ENCODE results near the gene UNC5B. TPM values are rescaled to one million over a fixed set of nuclear protein-coding genes. Genes with fewer than 3 reads are reported as not detected.

The UNC5B gene
- total RNA-seq, 1 experiment from 2014 or later: 9.9 TPM

GRCh38 chr10:71312811-71313789 lies 100.7 kb downstream of the UNC5B start:
- peak; percentile 17 for DNase-seq (ENCODE audit: low spot score)
- peaks cover 8% of the 10 kb centered on the region for H3K4me1 ChIP-seq (ENCODE audit: insufficient read depth, low read length, poor library complexity, severe bottlenecking)
- BruUV-seq (replicated peaks): no TSS peak
- H3K27me3 ChIP-seq (replicated peaks; ENCODE audit: insufficient read depth, low read depth, low read length, poor library complexity): no peaks in the 10 kb centered on the region
- ChIA-PET POLR2A (ENCODE audit: low non-redundant PET) (interaction anchor here (0.6 kb wide), 1 partner anchor 495 kb away, joined by 3 read pairs; no protein-coding TSS in a partner anchor), CTCF (interaction anchor here (0.6 to 1.6 kb wide), 4 partner anchors 260 to 707 kb away, joined by 3 to 8 read pairs (median 4); no protein-coding TSS in a partner anchor)
- peaks cover 4% of the 10 kb centered on the region for H3K9me3 ChIP-seq (ENCODE audit: low read depth, low read length, poor library complexity, severe bottlenecking)
- TF ChIP-seq CTCF (conservative IDR thresholded peaks at IDR 0.05; ENCODE audit: low read depth, low read length): no peak
- TF ChIP-seq EZH2 (IDR thresholded peaks at IDR 0.05; ENCODE audit: borderline replicate concordance, low read depth, low read length, poor library complexity, severe bottlenecking): no peak
- no peak overlapping the region for H3K4me3 ChIP-seq (ENCODE audit: low read depth, low read length, poor library complexity, severe bottlenecking)
- no peaks in the 10 kb centered on the region for H3K36me3 ChIP-seq (ENCODE audit: insufficient read depth, low read length, poor library complexity, severe bottlenecking)
- no peak overlapping the region for H3K27ac ChIP-seq (ENCODE audit: low read depth, low read length, poor library complexity, severe bottlenecking)
- intact Hi-C loops (cut with micrococcal nuclease; ENCODE audit: unreplicated experiment): loop anchor here (10.0 kb wide), 4 partner anchors 252 to 1022 kb away; no protein-coding TSS in a partner anchor

GRCh38 chr10:71314028-71314693 lies 101.8 kb downstream of the UNC5B start:
- ChIA-PET CTCF (interaction anchor here (0.8 to 1.6 kb wide), 5 partner anchors 81 to 582 kb away, joined by 3 to 10 read pairs (median 4); no protein-coding TSS in a partner anchor), POLR2A (ENCODE audit: low non-redundant PET) (interaction anchor here (0.6 to 0.7 kb wide), 2 partner anchors 494 to 1378 kb away, joined by 3 to 4 read pairs; partner anchors contain the start of gene MCU)
- no peak overlapping the region for H3K4me3 ChIP-seq (ENCODE audit: low read depth, low read length, poor library complexity, severe bottlenecking)
- no peaks in the 10 kb centered on the region for H3K27me3 ChIP-seq (replicated peaks; ENCODE audit: insufficient read depth, low read depth, low read length, poor library complexity)
- peak; percentile 66 for TF ChIP-seq CTCF (conservative IDR thresholded peaks at IDR 0.05; ENCODE audit: low read depth, low read length)
- TF ChIP-seq EZH2 (IDR thresholded peaks at IDR 0.05; ENCODE audit: borderline replicate concordance, low read depth, low read length, poor library complexity, severe bottlenecking): no peak
- H3K36me3 ChIP-seq (ENCODE audit: insufficient read depth, low read length, poor library complexity, severe bottlenecking): no peaks in the 10 kb centered on the region
- BruUV-seq (replicated peaks): no TSS peak
- intact Hi-C loops (cut with micrococcal nuclease; ENCODE audit: unreplicated experiment): loop anchor here (2.0 to 10.0 kb wide), 5 partner anchors 251 to 1021 kb away; no protein-coding TSS in a partner anchor
- no peak overlapping the region for H3K27ac ChIP-seq (ENCODE audit: low read depth, low read length, poor library complexity, severe bottlenecking)
- peaks cover 8% of the 10 kb centered on the region for H3K4me1 ChIP-seq (ENCODE audit: insufficient read depth, low read length, poor library complexity, severe bottlenecking)
- peaks cover 4% of the 10 kb centered on the region for H3K9me3 ChIP-seq (ENCODE audit: low read depth, low read length, poor library complexity, severe bottlenecking)
- peak; percentile 60 for DNase-seq (ENCODE audit: low spot score)

- no peaks in the 10 kb centered on the region for H3K27me3 ChIP-seq (replicated peaks; ENCODE audit: insufficient read depth, low read depth, low read length, poor library complexity)
- intact Hi-C loops (cut with micrococcal nuclease; ENCODE audit: unreplicated experiment): loop anchor here (2.0 to 10.0 kb wide), 7 partner anchors 250 to 1020 kb away; no protein-coding TSS in a partner anchor
- BruUV-seq (replicated peaks): no TSS peak
- TF ChIP-seq CTCF (conservative IDR thresholded peaks at IDR 0.05; ENCODE audit: low read depth, low read length): no peak
- no peak for TF ChIP-seq EZH2 (IDR thresholded peaks at IDR 0.05; ENCODE audit: borderline replicate concordance, low read depth, low read length, poor library complexity, severe bottlenecking)
- no peak for DNase-seq (ENCODE audit: low spot score)
- no peak overlapping the region for H3K27ac ChIP-seq (ENCODE audit: low read depth, low read length, poor library complexity, severe bottlenecking)
- peaks cover 10% of the 10 kb centered on the region for H3K4me1 ChIP-seq (ENCODE audit: insufficient read depth, low read length, poor library complexity, severe bottlenecking)
- H3K9me3 ChIP-seq (ENCODE audit: low read depth, low read length, poor library complexity, severe bottlenecking): peaks cover 4% of the 10 kb centered on the region
- POLR2A ChIA-PET (ENCODE audit: low non-redundant PET): no interaction called here
- H3K36me3 ChIP-seq (ENCODE audit: insufficient read depth, low read length, poor library complexity, severe bottlenecking): no peaks in the 10 kb centered on the region
- CTCF ChIA-PET: interaction anchor here (0.8 to 1.6 kb wide), 3 partner anchors 82 to 497 kb away, joined by 3 to 10 read pairs (median 8); no protein-coding TSS in a partner anchor
- no peak overlapping the region for H3K4me3 ChIP-seq (ENCODE audit: low read depth, low read length, poor library complexity, severe bottlenecking)
Measured at GRCh38 chr10:71314694-71315225, 102.4 kb downstream of the UNC5B start.

Measured in A673 (cell line).